WTC11 (cell line): ENCODE results near the gene SCIMP.
"Not testable (repeated sequence)": the region's sequence is repeated elsewhere in the genome, so short reads cannot be mapped to it uniquely, and the experiment has no call there.

Experiments
- CREB1 ChIP-seq: sonication (generic); formaldehyde crosslinking; IDR thresholded peaks from 2 replicates; pipeline ENCODE4 v1.8.0; 2023; ENCODE audit warnings: mild to moderate bottlenecking, missing genetic modification reagents
- CREM ChIP-seq: sonication (generic); formaldehyde crosslinking; IDR thresholded peaks from 2 replicates; pipeline ENCODE4 v1.8.1; 2022; ENCODE audit warnings: mild to moderate bottlenecking, missing genetic modification reagents, moderate library complexity
- ESRRA ChIP-seq: sonication (generic); formaldehyde crosslinking; IDR thresholded peaks from 2 replicates; pipeline ENCODE4 v1.8.1; 2022; ENCODE audit warnings: mild to moderate bottlenecking, missing genetic modification reagents, borderline replicate concordance
- FOXK1 ChIP-seq: sonication (generic); formaldehyde crosslinking; IDR thresholded peaks from 2 replicates; pipeline ENCODE4 v1.8.0; 2022; ENCODE audit warnings: mild to moderate bottlenecking, moderate library complexity, missing genetic modification reagents
- GRHL2 ChIP-seq: fragments of 250-450 bp; sonication (Bioruptor Pico); IDR thresholded peaks from 2 replicates; pipeline ENCODE4 v1.8.0; 2022; ENCODE audit warnings: mild to moderate bottlenecking, moderate library complexity; ENCODE audit not compliant: insufficient replicate concordance, severe bottlenecking
- IRF2 ChIP-seq: sonication (generic); formaldehyde crosslinking; IDR thresholded peaks from 2 replicates; pipeline ENCODE4 v1.8.0; 2022; ENCODE audit warnings: low read depth, missing genetic modification reagents, borderline replicate concordance
- ZNF263 ChIP-seq: sonication (generic); formaldehyde crosslinking; IDR thresholded peaks from 2 replicates; pipeline ENCODE4 v1.8.1; 2022; ENCODE audit warnings: low read depth, mild to moderate bottlenecking, moderate library complexity, missing genetic modification reagents
- TF ChIP-seq, protein P1 (sequence below): sonication (generic); formaldehyde crosslinking; IDR thresholded peaks from 2 replicates; pipeline ENCODE4 v1.8.0; 2022; ENCODE audit warnings: missing genetic modification reagents
- TF ChIP-seq, protein P2 (sequence below): fragments of 200-600 bp; IDR thresholded peaks from 2 replicates; pipeline ENCODE4 v1.8.0; 2022; ENCODE audit warnings: antibody characterized with exemption

DNA sequence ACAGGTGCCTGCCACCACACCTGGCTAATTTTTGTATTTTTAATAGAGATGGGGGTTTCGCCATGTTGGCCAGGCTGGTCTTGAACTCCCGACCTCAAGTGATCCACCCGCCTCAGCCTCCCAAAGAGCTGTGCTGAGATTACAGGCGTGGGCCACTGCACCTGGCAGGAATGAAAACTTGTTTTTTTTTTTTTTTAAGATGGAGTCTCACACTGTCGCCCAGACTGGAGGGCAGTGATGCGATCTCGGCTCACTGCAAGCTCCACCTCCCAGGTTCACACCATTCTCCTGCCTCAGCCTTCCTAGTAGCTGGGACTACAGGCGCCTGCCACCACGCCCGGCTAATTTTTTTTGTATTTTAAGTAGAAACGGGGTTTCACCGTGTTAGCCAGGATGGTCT, 12.7 kb downstream of the SCIMP start:
- TF ChIP-seq CREB1 (CRISPR knock-in tag); GRHL2 (CRISPR knock-in tag); CREM (CRISPR knock-in tag); ZNF263; ESRRA (CRISPR knock-in tag); FOXK1 (CRISPR knock-in tag); IRF2 (CRISPR knock-in tag): not testable (repeated sequence)
- TF ChIP-seq, protein P1, sequence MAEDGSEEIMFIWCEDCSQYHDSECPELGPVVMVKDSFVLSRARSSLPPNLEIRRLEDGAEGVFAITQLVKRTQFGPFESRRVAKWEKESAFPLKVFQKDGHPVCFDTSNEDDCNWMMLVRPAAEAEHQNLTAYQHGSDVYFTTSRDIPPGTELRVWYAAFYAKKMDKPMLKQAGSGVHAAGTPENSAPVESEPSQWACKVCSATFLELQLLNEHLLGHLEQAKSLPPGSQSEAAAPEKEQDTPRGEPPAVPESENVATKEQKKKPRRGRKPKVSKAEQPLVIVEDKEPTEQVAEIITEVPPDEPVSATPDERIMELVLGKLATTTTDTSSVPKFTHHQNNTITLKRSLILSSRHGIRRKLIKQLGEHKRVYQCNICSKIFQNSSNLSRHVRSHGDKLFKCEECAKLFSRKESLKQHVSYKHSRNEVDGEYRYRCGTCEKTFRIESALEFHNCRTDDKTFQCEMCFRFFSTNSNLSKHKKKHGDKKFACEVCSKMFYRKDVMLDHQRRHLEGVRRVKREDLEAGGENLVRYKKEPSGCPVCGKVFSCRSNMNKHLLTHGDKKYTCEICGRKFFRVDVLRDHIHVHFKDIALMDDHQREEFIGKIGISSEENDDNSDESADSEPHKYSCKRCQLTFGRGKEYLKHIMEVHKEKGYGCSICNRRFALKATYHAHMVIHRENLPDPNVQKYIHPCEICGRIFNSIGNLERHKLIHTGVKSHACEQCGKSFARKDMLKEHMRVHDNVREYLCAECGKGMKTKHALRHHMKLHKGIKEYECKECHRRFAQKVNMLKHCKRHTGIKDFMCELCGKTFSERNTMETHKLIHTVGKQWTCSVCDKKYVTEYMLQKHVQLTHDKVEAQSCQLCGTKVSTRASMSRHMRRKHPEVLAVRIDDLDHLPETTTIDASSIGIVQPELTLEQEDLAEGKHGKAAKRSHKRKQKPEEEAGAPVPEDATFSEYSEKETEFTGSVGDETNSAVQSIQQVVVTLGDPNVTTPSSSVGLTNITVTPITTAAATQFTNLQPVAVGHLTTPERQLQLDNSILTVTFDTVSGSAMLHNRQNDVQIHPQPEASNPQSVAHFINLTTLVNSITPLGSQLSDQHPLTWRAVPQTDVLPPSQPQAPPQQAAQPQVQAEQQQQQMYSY (CRISPR knock-in tag): not testable (repeated sequence)
- TF ChIP-seq, protein P2, sequence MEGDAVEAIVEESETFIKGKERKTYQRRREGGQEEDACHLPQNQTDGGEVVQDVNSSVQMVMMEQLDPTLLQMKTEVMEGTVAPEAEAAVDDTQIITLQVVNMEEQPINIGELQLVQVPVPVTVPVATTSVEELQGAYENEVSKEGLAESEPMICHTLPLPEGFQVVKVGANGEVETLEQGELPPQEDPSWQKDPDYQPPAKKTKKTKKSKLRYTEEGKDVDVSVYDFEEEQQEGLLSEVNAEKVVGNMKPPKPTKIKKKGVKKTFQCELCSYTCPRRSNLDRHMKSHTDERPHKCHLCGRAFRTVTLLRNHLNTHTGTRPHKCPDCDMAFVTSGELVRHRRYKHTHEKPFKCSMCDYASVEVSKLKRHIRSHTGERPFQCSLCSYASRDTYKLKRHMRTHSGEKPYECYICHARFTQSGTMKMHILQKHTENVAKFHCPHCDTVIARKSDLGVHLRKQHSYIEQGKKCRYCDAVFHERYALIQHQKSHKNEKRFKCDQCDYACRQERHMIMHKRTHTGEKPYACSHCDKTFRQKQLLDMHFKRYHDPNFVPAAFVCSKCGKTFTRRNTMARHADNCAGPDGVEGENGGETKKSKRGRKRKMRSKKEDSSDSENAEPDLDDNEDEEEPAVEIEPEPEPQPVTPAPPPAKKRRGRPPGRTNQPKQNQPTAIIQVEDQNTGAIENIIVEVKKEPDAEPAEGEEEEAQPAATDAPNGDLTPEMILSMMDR: not testable (repeated sequence)
